GM23338 (cell line): Measurements from ENCODE around the gene TECTA. TPM values are rescaled to one million over a fixed set of nuclear protein-coding genes. Genes with fewer than 3 reads are reported as not detected.

ENCODE experiments used
- ATAC-seq: fragments of 200-7000 bp; cut with Tn5 transposase; 3 replicates; pipeline ENCODE4 v1.9.1; 2020
- DNase-seq: peaks from one replicate; pipeline ENCODE4 v3.0.0-alpha.2; 2015; ENCODE audit warnings: low spot score
- H2AFZ ChIP-seq: fragments of 200-600 bp; sonication (generic); 2 replicates; pipeline ENCODE4 v1.8.0; 2016; ENCODE audit warnings: antibody characterized with exemption, mild to moderate bottlenecking, moderate library complexity
- H3F3A ChIP-seq: fragments of 200-600 bp; sonication (generic); replicated peaks from 2 replicates; pipeline ENCODE4 v1.8.0; 2017; ENCODE audit warnings: antibody characterized with exemption, mixed run types, low read depth
- H3K27ac ChIP-seq: fragments of 200-600 bp; sonication (generic); 2 replicates; pipeline ENCODE4 v1.6.1; 2016; ENCODE audit warnings: low read depth
- H3K27me3 ChIP-seq: fragments of 200-600 bp; sonication (generic); 2 replicates; pipeline ENCODE4 v1.8.0; 2016; ENCODE audit warnings: mild to moderate bottlenecking, mixed run types, moderate library complexity; ENCODE audit not compliant: insufficient read depth
- H3K36me3 ChIP-seq: fragments of 200-600 bp; sonication (generic); 2 replicates; pipeline ENCODE4 v1.8.0; 2016; ENCODE audit warnings: mild to moderate bottlenecking; ENCODE audit not compliant: insufficient read depth
- H3K4me1 ChIP-seq: fragments of 200-600 bp; sonication (generic); 2 replicates; pipeline ENCODE4 v1.8.0; 2016; ENCODE audit warnings: mild to moderate bottlenecking, moderate library complexity; ENCODE audit not compliant: insufficient read depth
- H3K4me2 ChIP-seq: fragments of 200-600 bp; sonication (generic); 2 replicates; pipeline ENCODE4 v1.7.1; 2017; ENCODE audit warnings: mixed run types
- H3K4me3 ChIP-seq: fragments of 200-600 bp; sonication (generic); 2 replicates; pipeline ENCODE4 v1.6.1; 2016; ENCODE audit warnings: mixed run types
- H3K79me2 ChIP-seq: fragments of 200-600 bp; sonication (generic); replicated peaks from 2 replicates; pipeline ENCODE4 v1.8.0; 2017; ENCODE audit warnings: mild to moderate bottlenecking; ENCODE audit not compliant: insufficient read depth
- H3K9me2 ChIP-seq: fragments of 200-600 bp; sonication (generic); 2 replicates; pipeline ENCODE4 v1.8.0; 2017; ENCODE audit not compliant: insufficient read depth
- H4K20me1 ChIP-seq: fragments of 200-600 bp; sonication (generic); replicated peaks from 2 replicates; pipeline ENCODE4 v1.8.0; 2017; ENCODE audit warnings: mild to moderate bottlenecking; ENCODE audit not compliant: insufficient read depth
- H3K27ac Mint-ChIP-seq: 2 replicates; pipeline ENCODE4 v1.8.0; 2020; ENCODE audit warnings: inconsistent platforms, mild to moderate bottlenecking, moderate library complexity, mixed read lengths
- H3K27me3 Mint-ChIP-seq: 3 replicates; pipeline ENCODE4 v1.8.0; 2022; ENCODE audit warnings: low read depth, mild to moderate bottlenecking, moderate library complexity, mixed read lengths, inconsistent platforms; ENCODE audit not compliant: insufficient read depth, poor library complexity
- H3K36me3 Mint-ChIP-seq: 3 replicates; pipeline ENCODE4 v1.8.0; 2021; ENCODE audit warnings: low read depth, mild to moderate bottlenecking, inconsistent platforms, moderate library complexity, mixed read lengths
- H3K4me1 Mint-ChIP-seq: 3 replicates; pipeline ENCODE4 v1.8.0; 2020; ENCODE audit warnings: mild to moderate bottlenecking, inconsistent platforms, mixed read lengths
- H3K4me3 Mint-ChIP-seq: 3 replicates; pipeline ENCODE4 v1.8.0; 2021; ENCODE audit warnings: moderate library complexity, mild to moderate bottlenecking, inconsistent platforms, mixed read lengths
- H3K9me3 Mint-ChIP-seq: 3 replicates; pipeline ENCODE4 v1.8.0; 2020; ENCODE audit warnings: moderate library complexity, mild to moderate bottlenecking, inconsistent platforms, mixed read lengths
- CREB1 ChIP-seq: fragments of 250-450 bp; sonication (Bioruptor Pico); IDR thresholded peaks from 2 replicates; pipeline ENCODE4 v1.5.0; 2020; ENCODE audit warnings: low read depth, mild to moderate bottlenecking, moderate library complexity
- ETS1 ChIP-seq: IDR thresholded peaks from 2 replicates; pipeline ENCODE4 v1.6.1; 2016; ENCODE audit warnings: antibody characterized with exemption
- EZH2 ChIP-seq: fragments of 200-600 bp; sonication (generic); IDR thresholded peaks from one replicate; pipeline ENCODE4 v1.8.0; 2017; ENCODE audit warnings: antibody characterized with exemption, mild to moderate bottlenecking, low read depth; ENCODE audit not compliant: unreplicated experiment
- EZH2phosphoT487 ChIP-seq: fragments of 200-600 bp; sonication (generic); IDR thresholded peaks from one replicate; pipeline ENCODE4 v1.8.1; 2018; ENCODE audit warnings: antibody characterized with exemption; ENCODE audit not compliant: unreplicated experiment
- JUNB ChIP-seq: IDR thresholded peaks from one replicate; pipeline ENCODE4 v1.6.1; 2016; ENCODE audit warnings: antibody characterized with exemption; ENCODE audit not compliant: unreplicated experiment
- NANOG ChIP-seq: IDR thresholded peaks from 2 replicates; pipeline ENCODE4 v1.6.1; 2016; ENCODE audit warnings: antibody characterized with exemption, borderline replicate concordance
- POLR2AphosphoS5 ChIP-seq: IDR thresholded peaks from 2 replicates; pipeline ENCODE4 v1.6.1; 2016; ENCODE audit warnings: antibody characterized with exemption, low read depth
- STAT1 ChIP-seq: IDR thresholded peaks from one replicate; pipeline ENCODE4 v1.6.1; 2016; ENCODE audit warnings: antibody characterized with exemption; ENCODE audit not compliant: unreplicated experiment
- ZNF114 ChIP-seq: fragments of 250-450 bp; sonication (Bioruptor Pico); IDR thresholded peaks from 2 replicates; pipeline ENCODE4 v1.5.0; 2020; ENCODE audit warnings: mild to moderate bottlenecking, moderate library complexity
- ZNF331 ChIP-seq: fragments of 250-450 bp; sonication (Bioruptor Pico); IDR thresholded peaks from 2 replicates; pipeline ENCODE4 v1.5.0; 2020; ENCODE audit warnings: low read depth, mild to moderate bottlenecking, moderate library complexity
- ZNF462 ChIP-seq: fragments of 250-450 bp; sonication (Bioruptor Pico); IDR thresholded peaks from 2 replicates; pipeline ENCODE4 v1.5.0; 2020; ENCODE audit warnings: mild to moderate bottlenecking, moderate library complexity
- polyA plus RNA-seq: library from polyadenylated mRNA; unstranded; fragments of >200 nt; fragmentation: Nextera tagmentation; extraction: Ambion mirVana; gene quantifications from 2 replicates; pipeline ENCODE4 v1.2.1, GENCODE V29; 2016
- total RNA-seq: library from RNA; depleted of rRNA; stranded (reverse); fragments of >200 nt; shearing (Covaris generic); gene quantifications from 2 replicates; pipeline ENCODE4 v1.2.3, GENCODE V29; 2014
- TF ChIP-seq, protein P1 (sequence below): IDR thresholded peaks from one replicate; pipeline ENCODE4 v1.6.1; 2018; ENCODE audit warnings: antibody characterized with exemption; ENCODE audit not compliant: unreplicated experiment
- TF ChIP-seq, protein P2 (sequence below), 2 experiments: fragments of 200-600 bp in 1 of 2; sonication (generic) in 1 of 2; conservative IDR thresholded peaks; 2 replicates each; pipeline versions ENCODE4 v1.5.1 to v1.6.1; 2016 to 2017; ENCODE audit warnings: antibody characterized with exemption in 2 of 2, low read depth in 2 of 2, mild to moderate bottlenecking in 2 of 2, moderate library complexity in 1 of 2

Gene TECTA
- total and polyA plus RNA-seq, 2 experiments from 2014 or later: 0.34 to 0.69 TPM

GRCh38 chr11:121211626-121212025 lies 110.6 kb downstream of the TECTA start:
- Histone ChIP-seq H4K20me1 (no peaks in the 10 kb centered on the region), H3K79me2 (no peaks in the 10 kb centered on the region), H3K4me2 (no peak overlapping the region), H3K27me3 (no peaks in the 10 kb centered on the region), H2AFZ (no peak overlapping the region), H3K27ac (no peak overlapping the region), H3K36me3 (no peaks in the 10 kb centered on the region), H3K4me3 (no peak overlapping the region), H3F3A (no peaks in the 10 kb centered on the region), H3K4me1 (no peaks in the 10 kb centered on the region), H3K9me2 (no peaks in the 10 kb centered on the region)
- ATAC-seq (no peak), DNase-seq (no peak)
- H3K4me3 Mint-ChIP-seq: no peak overlapping the region
- TF ChIP-seq STAT1 (no peak), NANOG (no peak), EZH2phosphoT487 (no peak), ETS1 (no peak), ZNF462 (CRISPR knock-in tag) (no peak), ZNF331 (CRISPR knock-in tag) (no peak), POLR2AphosphoS5 (no peak), ZNF114 (no peak), CREB1 (no peak), JUNB (no peak), EZH2 (no peak)
- TF ChIP-seq, protein P1, sequence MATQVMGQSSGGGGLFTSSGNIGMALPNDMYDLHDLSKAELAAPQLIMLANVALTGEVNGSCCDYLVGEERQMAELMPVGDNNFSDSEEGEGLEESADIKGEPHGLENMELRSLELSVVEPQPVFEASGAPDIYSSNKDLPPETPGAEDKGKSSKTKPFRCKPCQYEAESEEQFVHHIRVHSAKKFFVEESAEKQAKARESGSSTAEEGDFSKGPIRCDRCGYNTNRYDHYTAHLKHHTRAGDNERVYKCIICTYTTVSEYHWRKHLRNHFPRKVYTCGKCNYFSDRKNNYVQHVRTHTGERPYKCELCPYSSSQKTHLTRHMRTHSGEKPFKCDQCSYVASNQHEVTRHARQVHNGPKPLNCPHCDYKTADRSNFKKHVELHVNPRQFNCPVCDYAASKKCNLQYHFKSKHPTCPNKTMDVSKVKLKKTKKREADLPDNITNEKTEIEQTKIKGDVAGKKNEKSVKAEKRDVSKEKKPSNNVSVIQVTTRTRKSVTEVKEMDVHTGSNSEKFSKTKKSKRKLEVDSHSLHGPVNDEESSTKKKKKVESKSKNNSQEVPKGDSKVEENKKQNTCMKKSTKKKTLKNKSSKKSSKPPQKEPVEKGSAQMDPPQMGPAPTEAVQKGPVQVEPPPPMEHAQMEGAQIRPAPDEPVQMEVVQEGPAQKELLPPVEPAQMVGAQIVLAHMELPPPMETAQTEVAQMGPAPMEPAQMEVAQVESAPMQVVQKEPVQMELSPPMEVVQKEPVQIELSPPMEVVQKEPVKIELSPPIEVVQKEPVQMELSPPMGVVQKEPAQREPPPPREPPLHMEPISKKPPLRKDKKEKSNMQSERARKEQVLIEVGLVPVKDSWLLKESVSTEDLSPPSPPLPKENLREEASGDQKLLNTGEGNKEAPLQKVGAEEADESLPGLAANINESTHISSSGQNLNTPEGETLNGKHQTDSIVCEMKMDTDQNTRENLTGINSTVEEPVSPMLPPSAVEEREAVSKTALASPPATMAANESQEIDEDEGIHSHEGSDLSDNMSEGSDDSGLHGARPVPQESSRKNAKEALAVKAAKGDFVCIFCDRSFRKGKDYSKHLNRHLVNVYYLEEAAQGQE: no peak
- TF ChIP-seq, protein P2, sequence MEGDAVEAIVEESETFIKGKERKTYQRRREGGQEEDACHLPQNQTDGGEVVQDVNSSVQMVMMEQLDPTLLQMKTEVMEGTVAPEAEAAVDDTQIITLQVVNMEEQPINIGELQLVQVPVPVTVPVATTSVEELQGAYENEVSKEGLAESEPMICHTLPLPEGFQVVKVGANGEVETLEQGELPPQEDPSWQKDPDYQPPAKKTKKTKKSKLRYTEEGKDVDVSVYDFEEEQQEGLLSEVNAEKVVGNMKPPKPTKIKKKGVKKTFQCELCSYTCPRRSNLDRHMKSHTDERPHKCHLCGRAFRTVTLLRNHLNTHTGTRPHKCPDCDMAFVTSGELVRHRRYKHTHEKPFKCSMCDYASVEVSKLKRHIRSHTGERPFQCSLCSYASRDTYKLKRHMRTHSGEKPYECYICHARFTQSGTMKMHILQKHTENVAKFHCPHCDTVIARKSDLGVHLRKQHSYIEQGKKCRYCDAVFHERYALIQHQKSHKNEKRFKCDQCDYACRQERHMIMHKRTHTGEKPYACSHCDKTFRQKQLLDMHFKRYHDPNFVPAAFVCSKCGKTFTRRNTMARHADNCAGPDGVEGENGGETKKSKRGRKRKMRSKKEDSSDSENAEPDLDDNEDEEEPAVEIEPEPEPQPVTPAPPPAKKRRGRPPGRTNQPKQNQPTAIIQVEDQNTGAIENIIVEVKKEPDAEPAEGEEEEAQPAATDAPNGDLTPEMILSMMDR (conservative IDR thresholded peaks at IDR 0.05; ENCODE audit: low read depth in 2 of 2): no peak
- H3K4me1 Mint-ChIP-seq: no peaks in the 10 kb centered on the region
- no peak overlapping the region for H3K27ac Mint-ChIP-seq
- no peaks in the 10 kb centered on the region for H3K36me3 Mint-ChIP-seq
- H3K9me3 Mint-ChIP-seq: no peaks in the 10 kb centered on the region
- H3K27me3 Mint-ChIP-seq: peaks cover 3% of the 10 kb centered on the region
